Aorta (tissue), 5 donors: ENCODE measurements around the gene GRIN3B. TPM values are rescaled to one million over a fixed set of nuclear protein-coding genes. Genes with fewer than 3 reads are reported as not detected.

ENCODE experiments used
- ATAC-seq: fragments of 200-7000 bp; cut with Tn5 transposase; one replicate; pipeline ENCODE4 v1.9.1; 2022; ENCODE audit warnings: moderate library complexity; ENCODE audit not compliant: low FRiP score
- DNase-seq, 2 donors: peaks; one replicate each; pipeline ENCODE4 v3.0.0-alpha.2; 2020
- H3K27ac ChIP-seq, 2 donors: one replicate each; pipeline ENCODE4 v1.5.1; 2013; ENCODE audit warnings: low read length in 2 of 2, mild to moderate bottlenecking in 2 of 2, moderate library complexity in 2 of 2, control low read depth in 1 of 2, inconsistent platforms in 1 of 2, low read depth in 1 of 2
- H3K27me3 ChIP-seq, 2 donors: one replicate each; pipeline ENCODE4 v1.6.1; 2013; ENCODE audit warnings: control low read depth in 1 of 2, low read length in 1 of 2, mild to moderate bottlenecking in 1 of 2, moderate library complexity in 1 of 2; ENCODE audit not compliant: insufficient read depth in 2 of 2, control insufficient read depth in 1 of 2
- H3K36me3 ChIP-seq, 2 donors: one replicate each; pipeline ENCODE4 v1.6.1; 2013; ENCODE audit warnings: control low read depth in 1 of 2, low read length in 1 of 2, mild to moderate bottlenecking in 1 of 2; ENCODE audit not compliant: insufficient read depth in 2 of 2, control insufficient read depth in 1 of 2
- H3K4me1 ChIP-seq, 2 donors: one replicate each; pipeline ENCODE4 v1.6.1; 2013; ENCODE audit warnings: low read length in 2 of 2, control low read depth in 1 of 2, mild to moderate bottlenecking in 1 of 2, moderate library complexity in 1 of 2; ENCODE audit not compliant: insufficient read depth in 2 of 2, control insufficient read depth in 1 of 2
- H3K4me3 ChIP-seq, 2 donors: one replicate each; pipeline ENCODE4 v1.5.1; 2013; ENCODE audit warnings: low read length in 2 of 2, control low read depth in 1 of 2, mild to moderate bottlenecking in 1 of 2
- H3K9me3 ChIP-seq: one replicate; pipeline ENCODE4 v1.6.1; 2013; ENCODE audit warnings: mild to moderate bottlenecking, low read length; ENCODE audit not compliant: control insufficient read depth
- WGBS, 2 donors: extraction: QIAGEN DNeasy Blood & Tissue Kit; methylation state at CpG; one replicate each; pipeline ENCODE4 v1.1.7; 2013; 5-methylcytosine and 5-hydroxymethylcytosine counted together
- intact Hi-C, 2 donors: fragments of 100-400 bp; cut with DNase I; formaldehyde crosslinking; loops; one replicate each; pipeline versions ENCODE4 v1.14.2 to v1.15.0; 2022
- polyA plus RNA-seq, 2 donors: library from polyadenylated mRNA; stranded (reverse); fragments of 200-250 nt; gene quantifications; one replicate each; pipeline ENCODE4 v1.2.3, GENCODE V29; 2013
- total RNA-seq, 2 donors: library from RNA; stranded (reverse); fragmentation: NEBNext Ultra II Directional; extraction: Animal tissue kit (Norgen Biotek cat#: 25700); gene quantifications; one replicate each; pipeline ENCODE4 v1.2.1, GENCODE V29; 2021
- donor health status: healthy with polysubstance abuse.
- donor health status: Bipolar disorder and iron deficiency.
- donor health status: DM: no; HTN: no; CAD: no.
- donor health status: DM: no; HTN: no; CAD: no.
- donor health status: DM: yes; HTN: yes; CAD: no.

Gene GRIN3B
- total and polyA plus RNA-seq, 4 donors, result 0.10 to 1.3 TPM; not detected in 2

GRCh38 chr19:991932-992669, 8.1 kb upstream of the GRIN3B start:
- WGBS, 2 donors, result 94% methylated on average over 33 to 42 of the region's 42 CpGs
- no peak for DNase-seq
- H3K4me3 ChIP-seq, result no peak overlapping the region
- H3K36me3 ChIP-seq, result no peaks in the 10 kb centered on the region
- no peak overlapping the region for H3K27ac ChIP-seq
- H3K4me1 ChIP-seq, result no peaks in the 10 kb centered on the region
- no peaks in the 10 kb centered on the region for H3K27me3 ChIP-seq
- intact Hi-C loops, result no loop called here
- no peak for ATAC-seq
- H3K9me3 ChIP-seq, result no peaks in the 10 kb centered on the region

GRCh38 chr19:992670-993055, 7.6 kb upstream of the GRIN3B start:
- Histone ChIP-seq H3K27me3 (no peaks in the 10 kb centered on the region), H3K27ac (no peak overlapping the region), H3K4me1 (no peaks in the 10 kb centered on the region), H3K9me3 (no peaks in the 10 kb centered on the region), H3K4me3 (no peak overlapping the region), H3K36me3 (no peaks in the 10 kb centered on the region)
- DNase-seq (no peak), ATAC-seq (no peak)
- WGBS, 2 donors, result 93 to 95% methylated on average over 13 of the region's 13 CpGs
- intact Hi-C loops, result no loop called here

GRCh38 chr19:993361-993830, 6.8 kb upstream of the GRIN3B start:
- H3K9me3 ChIP-seq, result no peaks in the 10 kb centered on the region
- H3K4me1 ChIP-seq, result no peaks in the 10 kb centered on the region
- no peaks in the 10 kb centered on the region for H3K27me3 ChIP-seq
- no peaks in the 10 kb centered on the region for H3K36me3 ChIP-seq
- no peak for DNase-seq
- H3K27ac ChIP-seq, result no peak overlapping the region
- no peak overlapping the region for H3K4me3 ChIP-seq
- WGBS, 2 donors, result 91 to 92% methylated on average over 16 to 17 of the region's 17 CpGs
- no peak for ATAC-seq
- intact Hi-C loops, result no loop called here

GRCh38 chr19:993831-994393, 6.3 kb upstream of the GRIN3B start:
- no peaks in the 10 kb centered on the region for H3K4me1 ChIP-seq
- no peak for ATAC-seq
- intact Hi-C loops, result no loop called here
- no peak overlapping the region for H3K4me3 ChIP-seq
- H3K36me3 ChIP-seq, result no peaks in the 10 kb centered on the region
- 88 to 90% methylated on average over 43 of the region's 43 CpGs for WGBS, 2 donors
- no peaks in the 10 kb centered on the region for H3K9me3 ChIP-seq
- no peaks in the 10 kb centered on the region for H3K27me3 ChIP-seq
- no peak for DNase-seq
- H3K27ac ChIP-seq, result no peak overlapping the region

- ATAC-seq, result no peak
- no peaks in the 10 kb centered on the region for H3K9me3 ChIP-seq
- WGBS, 2 donors, result 93 to 95% methylated on average over 18 of the region's 18 CpGs
- H3K27ac ChIP-seq, result no peak overlapping the region
- intact Hi-C loops, result no loop called here
- no peak overlapping the region for H3K4me3 ChIP-seq
- H3K36me3 ChIP-seq, result no peaks in the 10 kb centered on the region
- no peaks in the 10 kb centered on the region for H3K4me1 ChIP-seq
- H3K27me3 ChIP-seq, result no peaks in the 10 kb centered on the region
- DNase-seq, result no peak
Observed at GRCh38 chr19:994516-994915, 5.7 kb upstream of the GRIN3B start.

- ATAC-seq (no peak), DNase-seq (no peak)
- H3K36me3 ChIP-seq, result no peaks in the 10 kb centered on the region
- no peaks in the 10 kb centered on the region for H3K9me3 ChIP-seq
- intact Hi-C loops, result no loop called here
- no peak overlapping the region for H3K4me3 ChIP-seq
- H3K27ac ChIP-seq, result no peak overlapping the region
- H3K4me1 ChIP-seq, result no peaks in the 10 kb centered on the region
- H3K27me3 ChIP-seq, result no peaks in the 10 kb centered on the region
- 80 to 82% methylated on average over 26 of the region's 26 CpGs for WGBS, 2 donors
Observed at GRCh38 chr19:995051-995827, 5.0 kb upstream of the GRIN3B start.

GRCh38 chr19:996051-996838, 4.0 kb upstream of the GRIN3B start:
- DNase-seq (no peak), ATAC-seq (no peak)
- H3K9me3 ChIP-seq, result no peaks in the 10 kb centered on the region
- H3K27me3 ChIP-seq, result no peaks in the 10 kb centered on the region
- no peak overlapping the region for H3K27ac ChIP-seq
- H3K4me1 ChIP-seq, result no peaks in the 10 kb centered on the region
- intact Hi-C loops, result no loop called here
- H3K36me3 ChIP-seq, result no peaks in the 10 kb centered on the region
- 13 to 15% methylated on average over 64 of the region's 64 CpGs for WGBS, 2 donors
- no peak overlapping the region for H3K4me3 ChIP-seq

GRCh38 chr19:998064-998463, 2.2 kb upstream of the GRIN3B start:
- no peak overlapping the region for H3K27ac ChIP-seq
- no peak for DNase-seq
- WGBS, 2 donors, result 15 to 21% methylated on average over 6 of the region's 6 CpGs
- no peak for ATAC-seq
- no peaks in the 10 kb centered on the region for H3K36me3 ChIP-seq
- no peaks in the 10 kb centered on the region for H3K9me3 ChIP-seq
- no peak overlapping the region for H3K4me3 ChIP-seq
- H3K27me3 ChIP-seq, result no peaks in the 10 kb centered on the region
- no peaks in the 10 kb centered on the region for H3K4me1 ChIP-seq
- intact Hi-C loops, result no loop called here
